Measurements from ENCODE around the gene GSTM1.
"Not testable (repeated sequence)": the region's sequence is repeated elsewhere in the genome, so short reads cannot be mapped to it uniquely, and the experiment has no call there.

- not testable (repeated sequence) for TF ChIP-seq POLR2A (IDR thresholded peaks at IDR 0.05; ENCODE audit: low read depth, low read length); POLR2AphosphoS5 (IDR thresholded peaks at IDR 0.05; ENCODE audit: low read depth, low read length); TAF1 (IDR thresholded peaks at IDR 0.05; ENCODE audit: low read depth, low read length); PAX5 (IDR thresholded peaks at IDR 0.05; ENCODE audit: insufficient read depth, low read length, severe bottlenecking); POU2F2 (IDR thresholded peaks at IDR 0.05; ENCODE audit: low read depth, low read length); SPI1 (IDR thresholded peaks at IDR 0.05; ENCODE audit: low read depth, low read length)
Measured at GRCh38 chr1:109708949-109709348, 21.3 kb downstream of the GSTM1 start.
